Stimulated activated CD8-positive, alpha-beta memory T cell treated with anti-CD3 and anti-CD28 coated beads, Interleukin-12 subunit alpha, Interleukin-12 subunit beta, amount 100 ng/mL, for 24 hours (primary cell): ENCODE data around the gene FUT7.
"Not testable (repeated sequence)": the region's sequence is repeated elsewhere in the genome, so short reads cannot be mapped to it uniquely, and the experiment has no call there.

Source experiments
- DNase-seq: peaks from one replicate; pipeline ENCODE4 v3.0.0-alpha.2; 2020; ENCODE audit errors: extremely low read depth

Gene FUT7

DNA sequence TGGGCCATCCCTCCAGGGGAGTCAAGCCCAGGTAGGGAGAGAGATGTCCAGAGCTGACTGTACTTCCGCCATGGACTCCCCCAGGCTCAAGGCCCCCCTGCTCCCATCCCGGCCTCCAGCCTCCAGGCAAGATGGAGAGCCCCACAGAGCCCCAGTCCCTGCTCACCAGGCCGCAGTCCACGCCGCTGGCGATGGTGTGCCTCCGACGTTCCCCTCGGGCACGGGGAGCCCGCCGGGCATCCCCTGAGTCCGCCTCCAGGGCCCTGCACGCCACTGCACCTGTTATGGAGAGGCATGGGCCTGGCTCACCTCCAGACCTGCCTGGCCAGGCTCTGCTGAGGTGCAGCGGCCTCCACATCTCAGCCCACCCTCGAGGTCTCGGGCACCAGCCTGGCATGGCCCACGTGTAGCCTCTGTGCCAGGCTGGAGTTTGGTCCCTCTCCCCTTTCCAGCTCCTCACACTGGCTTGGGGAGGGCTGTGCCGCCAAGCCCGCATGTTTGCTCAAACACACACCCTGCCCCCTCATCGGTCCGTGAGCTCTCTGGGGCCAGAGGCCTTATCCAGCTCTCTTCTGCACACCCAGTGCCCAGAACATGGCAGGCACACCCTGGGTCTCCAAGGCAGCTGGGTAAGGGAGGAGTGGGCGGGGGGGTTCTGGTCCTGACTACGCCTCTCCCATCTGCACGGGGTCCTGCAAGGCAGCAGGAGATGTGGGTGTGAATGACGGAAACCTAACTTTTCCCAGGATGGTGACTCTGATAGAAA lies 34.4 kb upstream of the FUT7 start:
- DNase-seq, result no peak

DNA sequence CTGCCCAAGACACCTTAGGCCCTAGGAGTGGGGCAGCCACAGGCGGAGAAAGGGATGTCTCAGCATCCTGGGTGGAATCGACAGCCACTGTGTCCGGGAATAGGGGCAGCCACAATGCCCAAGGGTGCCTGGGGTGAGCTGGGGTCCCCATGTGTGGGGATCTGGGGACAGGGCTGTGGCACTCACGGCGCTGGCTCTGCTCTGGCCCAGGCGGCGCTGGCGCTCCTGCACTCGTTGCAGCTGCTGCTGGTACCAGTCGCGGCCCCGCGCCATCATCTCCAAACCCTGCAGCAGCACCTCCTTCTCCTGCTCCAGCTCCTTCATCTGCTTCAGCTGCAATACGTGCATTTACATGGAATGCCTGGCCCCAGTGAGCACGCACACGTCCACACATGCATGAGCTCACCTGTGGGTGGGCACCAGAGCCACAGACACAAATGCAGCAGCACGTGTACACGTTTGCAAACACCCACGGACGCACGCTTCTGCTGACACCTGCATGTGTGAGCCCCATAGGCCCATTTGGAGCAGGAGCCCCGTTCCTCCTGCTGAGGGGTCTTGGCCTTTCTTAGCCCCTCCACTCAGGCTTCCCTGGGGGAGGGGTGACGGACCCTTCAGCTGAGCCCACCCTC lies 33.6 kb upstream of the FUT7 start:
- no peak for DNase-seq

DNA sequence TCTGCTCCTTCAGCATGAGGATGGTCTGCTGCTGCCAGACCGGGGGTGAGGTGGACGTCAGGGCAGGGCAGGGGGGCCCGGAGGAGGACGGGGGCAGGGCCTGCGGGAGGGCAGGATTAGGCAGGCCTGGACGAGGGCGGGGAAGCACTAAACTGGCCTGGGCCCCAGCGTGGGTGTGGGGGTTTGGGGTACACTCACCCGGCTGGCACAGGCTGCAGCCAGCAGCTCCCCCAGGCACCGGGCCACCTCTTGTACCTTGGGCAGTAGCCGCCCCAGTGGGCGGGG lies 32.9 kb upstream of the FUT7 start:
- no peak for DNase-seq

DNA sequence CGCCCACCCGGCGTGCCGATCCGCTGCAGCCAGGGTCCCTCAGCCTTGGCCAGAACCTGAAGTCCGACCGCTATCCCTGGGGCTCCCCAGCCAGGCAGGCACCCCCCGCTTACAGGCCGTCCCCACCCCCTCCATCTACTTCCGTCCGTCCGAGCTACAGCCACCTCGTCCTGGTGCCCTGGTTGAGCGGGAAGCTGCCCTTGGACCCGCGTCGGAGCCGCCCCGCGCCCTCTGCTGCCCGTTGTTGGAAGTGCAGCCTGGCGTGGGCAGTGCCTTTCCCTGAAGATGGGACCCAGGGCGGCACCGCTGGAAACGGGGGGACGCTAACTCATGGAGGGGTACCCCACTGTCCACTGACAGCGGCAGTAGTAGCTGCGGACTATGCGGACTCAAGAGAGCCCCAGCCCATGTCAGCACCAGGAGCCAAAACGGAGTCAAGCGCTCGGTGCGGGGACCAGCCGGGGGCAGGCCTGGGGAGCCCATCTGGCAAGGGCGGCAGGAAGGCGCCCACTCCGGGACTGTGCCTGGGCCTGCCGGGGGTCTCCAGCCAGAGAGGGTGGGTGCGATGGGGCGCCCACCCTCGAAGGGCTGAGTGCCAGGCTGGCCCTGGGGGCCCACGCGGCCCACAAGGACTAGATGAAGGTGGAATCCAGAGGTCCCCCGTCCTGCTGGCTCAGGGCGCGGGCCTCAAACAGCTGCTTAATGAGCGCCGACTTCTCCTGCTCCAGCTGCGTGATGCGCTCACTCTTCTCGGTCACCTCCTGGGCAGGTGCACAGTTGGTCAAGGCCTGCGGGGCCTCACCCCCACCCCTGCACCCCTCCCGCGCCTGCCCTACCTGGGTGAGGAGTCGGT lies 32.4 kb upstream of the FUT7 start:
- no peak for DNase-seq

DNA sequence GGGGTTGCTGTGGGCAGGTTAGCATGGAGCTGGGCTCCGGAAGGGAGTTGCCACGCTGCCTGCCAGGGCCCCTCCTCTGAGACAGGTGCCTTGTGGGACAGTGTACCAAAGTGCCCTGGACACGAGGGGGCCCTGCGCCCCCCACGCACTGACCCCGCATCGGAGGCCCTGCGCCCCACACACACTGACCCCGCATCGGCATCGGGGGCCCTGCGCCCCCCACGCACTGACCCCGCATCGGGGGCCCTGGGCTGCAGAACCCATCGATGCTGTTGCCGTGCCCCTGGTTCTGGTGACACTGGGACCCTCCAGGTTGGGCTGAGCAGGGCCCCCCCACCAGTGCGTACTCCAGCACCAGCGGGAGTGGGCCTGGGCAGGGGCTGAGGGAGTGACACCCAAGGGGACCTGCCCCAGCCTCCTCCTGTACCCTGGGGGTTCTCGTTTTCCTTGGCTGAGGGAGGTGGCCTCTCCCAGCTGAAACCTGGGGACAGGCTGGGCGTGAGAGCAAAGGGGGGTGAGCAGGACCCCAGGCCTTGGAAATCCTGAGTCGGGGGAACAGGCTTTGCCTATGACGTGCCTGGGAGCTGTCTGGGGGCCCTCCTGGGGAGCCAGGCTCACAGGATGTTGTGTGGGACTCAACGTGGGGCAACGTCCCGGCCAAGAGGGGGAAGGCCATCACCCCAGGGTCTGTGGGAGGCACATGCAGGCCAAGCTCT lies 31.6 kb upstream of the FUT7 start:
- DNase-seq, result no peak

DNA sequence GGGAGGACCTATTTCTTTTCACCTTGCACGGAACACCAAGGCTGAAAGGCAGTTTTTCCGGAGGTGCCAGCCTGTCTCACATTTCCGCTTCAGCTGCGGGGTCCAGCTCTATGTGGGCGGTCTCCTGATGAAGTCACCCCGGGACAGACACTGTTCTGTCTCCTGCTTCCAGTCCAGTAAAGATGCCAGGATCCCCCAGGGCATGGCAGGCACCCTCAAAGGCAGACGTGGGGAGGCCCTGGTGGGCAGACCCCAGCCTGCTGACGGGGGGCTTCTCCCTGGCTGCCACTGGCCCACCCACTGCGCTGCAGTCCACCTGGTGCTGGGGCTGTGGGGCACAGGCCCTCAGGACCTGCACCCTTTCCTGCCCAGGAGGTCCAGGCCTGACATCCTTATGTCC lies 30.9 kb upstream of the FUT7 start:
- DNase-seq, result not testable (repeated sequence)

DNA sequence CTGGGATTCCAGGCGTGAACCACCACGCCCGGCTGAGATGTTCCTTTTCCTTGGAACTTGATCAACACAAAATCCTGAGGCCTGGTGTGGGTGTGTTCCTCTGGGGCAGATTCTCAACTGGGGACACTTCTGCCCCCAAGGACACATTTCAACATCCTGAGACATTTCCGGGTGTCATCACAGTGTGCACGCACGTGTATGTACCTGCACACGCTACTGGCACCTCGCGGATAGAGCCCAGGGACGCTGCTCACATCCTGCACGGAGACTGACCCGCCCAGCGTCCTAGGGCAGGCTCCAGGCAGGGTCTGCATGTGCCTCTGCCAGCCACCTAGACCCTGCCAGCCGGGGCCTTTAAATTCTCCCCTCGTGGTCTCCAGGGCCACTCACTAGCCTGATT lies 30.5 kb upstream of the FUT7 start:
- DNase-seq, result no peak

DNA sequence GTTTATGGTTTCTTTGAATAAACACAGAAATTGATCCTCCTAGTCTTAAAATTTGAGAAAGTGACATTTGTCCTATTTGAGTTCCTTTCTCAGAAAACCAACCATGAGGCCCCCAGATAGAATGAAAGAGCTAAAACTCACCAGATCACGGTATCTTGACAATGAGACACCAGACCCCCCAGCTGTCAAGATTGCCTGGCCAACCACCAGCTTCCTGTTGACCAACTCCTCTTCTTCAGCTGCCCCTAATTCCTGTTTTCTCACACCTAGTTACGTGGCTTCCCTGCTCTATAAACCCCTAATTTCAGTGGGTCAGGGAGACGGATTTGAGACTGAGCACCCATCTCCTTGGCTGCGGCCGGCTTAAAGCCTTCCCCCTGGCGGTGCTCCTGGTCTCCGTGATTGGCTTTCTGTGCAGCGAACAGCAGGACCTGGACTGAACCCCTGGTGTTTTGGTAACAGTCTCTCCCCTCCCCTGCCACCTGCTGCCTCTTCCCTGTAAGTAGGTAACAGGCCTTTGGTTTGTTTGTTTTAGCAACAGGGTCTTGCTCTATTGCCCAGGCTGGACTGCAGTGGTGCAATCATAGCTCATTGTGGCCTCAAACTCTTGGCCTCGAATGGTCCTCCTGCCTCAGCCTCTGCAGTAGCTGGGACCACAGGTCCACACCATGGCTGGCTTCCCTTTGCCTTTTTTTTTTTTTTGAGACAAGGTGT lies 26.8 kb upstream of the FUT7 start:
- DNase-seq, result no peak

DNA sequence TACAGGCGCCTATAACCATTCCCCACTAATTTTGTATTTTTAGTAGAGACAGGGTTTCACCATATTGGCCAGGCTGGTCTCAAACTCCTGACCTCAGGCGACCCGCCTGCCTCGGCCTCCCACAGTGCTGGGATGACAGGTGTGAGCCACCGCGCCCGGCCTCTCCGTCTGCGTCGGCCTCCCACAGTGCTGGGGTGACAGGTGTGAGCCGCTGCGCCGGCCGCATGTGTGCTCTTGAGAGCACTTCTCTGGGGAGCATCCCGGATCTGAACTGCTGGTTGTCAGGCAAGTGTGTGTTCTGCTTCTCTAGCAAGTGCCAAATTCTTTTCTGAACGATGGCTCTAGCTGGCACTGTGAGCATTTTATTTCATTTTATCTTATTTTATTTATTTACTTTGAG lies 25.7 kb upstream of the FUT7 start:
- no peak for DNase-seq

DNA sequence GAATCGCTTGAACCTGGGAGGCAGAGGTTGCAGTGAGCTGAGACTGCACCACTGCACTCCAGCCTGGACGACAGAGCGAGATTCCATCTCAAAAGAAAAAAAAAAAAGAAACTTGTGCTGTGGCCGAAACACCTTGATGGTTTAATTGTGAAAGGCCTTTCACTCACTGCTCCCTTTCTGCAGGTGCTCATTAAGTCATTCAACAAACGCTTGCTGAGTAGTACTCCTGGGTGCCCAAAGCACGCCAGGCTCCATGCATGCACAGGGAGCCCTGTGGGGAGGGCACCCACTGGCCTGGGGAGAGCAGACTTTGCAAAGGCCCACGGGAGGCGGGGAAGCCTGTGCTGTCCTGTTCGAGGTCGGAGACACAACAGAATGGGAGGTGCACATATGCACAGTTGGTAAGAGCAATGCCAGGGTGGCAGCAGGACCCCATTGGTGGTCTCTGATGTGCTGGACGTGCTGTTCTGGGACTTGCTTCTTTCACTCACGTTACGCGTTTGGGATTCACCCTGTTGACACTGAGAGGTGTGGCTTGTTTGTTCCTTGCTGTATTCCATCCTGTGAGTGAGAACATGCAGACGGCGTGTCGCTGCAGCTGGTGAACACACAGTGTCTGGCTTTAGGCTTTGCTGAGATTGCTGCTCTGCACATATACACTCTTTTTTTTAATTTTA lies 25.0 kb upstream of the FUT7 start:
- DNase-seq, result no peak

DNA sequence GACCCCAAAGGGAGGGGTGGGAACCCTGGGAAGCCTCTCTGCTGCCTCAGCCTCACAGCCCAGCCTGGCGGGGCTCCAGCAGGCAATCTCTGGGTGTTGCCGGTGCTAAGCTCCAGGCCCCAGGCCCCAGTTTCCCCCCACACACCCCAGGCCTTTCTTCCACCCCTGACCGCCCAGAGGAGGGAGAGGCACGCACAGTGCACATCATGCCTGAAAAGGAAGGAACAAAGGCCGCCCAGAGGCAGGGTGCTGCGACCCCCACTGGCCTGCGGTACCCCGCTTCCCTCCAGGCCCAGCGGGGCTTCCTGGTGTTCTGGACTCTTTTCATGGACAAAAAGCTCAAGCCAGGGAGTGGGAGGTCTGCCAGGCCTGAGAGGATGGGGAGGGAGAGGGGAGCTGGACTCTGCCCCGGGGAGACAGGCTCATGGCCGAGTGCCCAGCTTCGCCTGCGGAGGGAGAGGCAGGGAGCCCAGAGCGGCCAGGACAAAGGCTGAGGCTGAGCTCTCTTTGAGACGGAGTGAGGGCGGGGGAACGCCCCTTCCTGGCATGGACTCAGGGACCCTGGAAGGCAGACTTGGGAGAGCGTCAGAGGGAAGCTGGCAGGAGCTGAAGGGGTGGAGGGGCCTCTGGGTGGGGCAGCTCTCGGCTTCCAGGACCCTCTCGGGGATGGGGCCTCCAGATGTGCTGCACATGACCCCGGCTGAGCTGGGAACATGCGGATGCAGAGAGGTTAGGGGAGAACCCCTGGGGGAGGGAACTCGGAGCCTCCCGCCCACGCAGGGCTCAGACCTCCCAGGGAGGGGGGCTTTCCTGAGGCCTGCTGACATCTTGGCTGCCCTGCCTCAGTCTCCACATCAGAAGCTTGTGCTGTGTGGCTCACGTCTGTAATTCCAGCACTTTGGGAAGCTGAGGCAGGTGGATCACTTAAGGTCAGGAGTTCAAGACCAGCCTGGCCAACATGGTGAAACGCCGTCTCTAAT lies 23.8 kb upstream of the FUT7 start:
- no peak for DNase-seq

DNA sequence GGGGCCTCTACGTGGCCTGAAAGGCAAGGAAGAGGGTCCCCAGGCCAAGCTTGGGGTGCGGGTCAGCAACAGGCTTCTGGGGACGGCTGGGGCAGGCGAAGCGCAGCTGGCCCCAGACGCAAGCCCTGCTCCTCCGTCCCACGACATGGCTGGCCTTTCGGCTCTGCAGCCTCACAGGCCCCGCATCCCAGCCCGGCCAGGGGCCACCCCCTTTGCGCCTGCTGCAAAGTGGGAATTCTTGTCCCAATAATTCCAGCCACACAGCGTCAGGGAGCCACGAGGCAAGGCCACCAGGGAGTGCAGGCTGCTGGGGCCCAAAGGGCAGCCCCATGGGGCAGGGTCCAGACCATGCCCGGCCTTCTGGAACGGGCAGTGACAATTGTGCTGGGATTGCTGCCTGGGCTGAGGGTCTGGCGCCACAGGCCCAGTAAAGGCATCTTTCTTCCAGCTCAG lies 23.1 kb upstream of the FUT7 start:
- DNase-seq, result no peak

DNA sequence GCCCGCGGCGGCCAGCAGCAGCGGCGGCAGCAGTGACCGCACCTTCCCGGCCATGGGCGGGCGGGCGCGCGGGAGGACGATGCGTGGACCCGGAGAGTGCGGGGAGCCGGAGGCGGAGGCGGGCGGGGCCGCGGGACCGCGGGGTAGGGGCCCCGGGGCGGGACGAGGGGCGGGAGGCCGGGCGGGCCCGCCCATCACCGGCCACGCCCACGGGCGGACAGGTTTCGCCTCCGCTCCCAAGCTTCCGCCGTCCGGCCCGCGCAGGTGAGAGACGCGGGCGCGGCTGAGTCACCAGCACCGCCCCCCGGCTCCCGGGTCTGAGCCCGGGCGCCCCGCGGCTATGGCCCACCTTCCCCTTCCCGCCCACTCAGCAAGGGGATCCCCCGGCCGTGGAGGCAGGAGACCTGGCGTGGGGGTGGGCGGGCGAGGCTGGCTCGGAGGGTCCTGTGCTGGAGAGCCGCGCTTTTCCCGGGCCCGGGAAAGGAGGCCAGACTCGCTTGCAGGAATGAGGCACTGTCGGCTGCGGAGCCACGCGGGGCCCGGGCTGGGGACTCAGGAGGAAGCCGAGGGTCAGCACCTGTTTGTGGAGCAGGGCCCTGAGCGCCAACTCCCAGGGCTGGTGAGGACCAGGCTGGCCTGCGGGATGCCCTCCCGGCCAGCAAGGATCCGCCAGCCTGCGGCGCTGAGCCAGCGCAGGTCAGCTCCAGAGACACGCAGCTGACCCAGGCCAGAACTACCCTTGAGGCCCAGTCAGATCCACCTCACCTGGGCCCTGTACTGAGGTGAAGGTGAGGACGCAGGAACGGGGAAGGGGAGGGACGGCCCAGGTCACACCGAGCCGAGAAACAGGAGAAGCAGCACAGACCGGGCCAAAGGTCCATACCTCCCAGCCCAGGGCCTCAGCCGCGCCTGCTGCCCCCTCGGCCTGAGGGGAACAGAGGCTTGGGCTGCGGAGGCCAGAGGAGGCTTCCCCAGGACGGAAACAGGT lies 22.4 kb upstream of the FUT7 start, which contains the start of gene ENTPD2:
ENTPD2 (minus strand) TSS at position 118 of the 988 bp plus-strand sequence; CDS start at position 54, 64 bp downstream.
- no peak for DNase-seq

DNA sequence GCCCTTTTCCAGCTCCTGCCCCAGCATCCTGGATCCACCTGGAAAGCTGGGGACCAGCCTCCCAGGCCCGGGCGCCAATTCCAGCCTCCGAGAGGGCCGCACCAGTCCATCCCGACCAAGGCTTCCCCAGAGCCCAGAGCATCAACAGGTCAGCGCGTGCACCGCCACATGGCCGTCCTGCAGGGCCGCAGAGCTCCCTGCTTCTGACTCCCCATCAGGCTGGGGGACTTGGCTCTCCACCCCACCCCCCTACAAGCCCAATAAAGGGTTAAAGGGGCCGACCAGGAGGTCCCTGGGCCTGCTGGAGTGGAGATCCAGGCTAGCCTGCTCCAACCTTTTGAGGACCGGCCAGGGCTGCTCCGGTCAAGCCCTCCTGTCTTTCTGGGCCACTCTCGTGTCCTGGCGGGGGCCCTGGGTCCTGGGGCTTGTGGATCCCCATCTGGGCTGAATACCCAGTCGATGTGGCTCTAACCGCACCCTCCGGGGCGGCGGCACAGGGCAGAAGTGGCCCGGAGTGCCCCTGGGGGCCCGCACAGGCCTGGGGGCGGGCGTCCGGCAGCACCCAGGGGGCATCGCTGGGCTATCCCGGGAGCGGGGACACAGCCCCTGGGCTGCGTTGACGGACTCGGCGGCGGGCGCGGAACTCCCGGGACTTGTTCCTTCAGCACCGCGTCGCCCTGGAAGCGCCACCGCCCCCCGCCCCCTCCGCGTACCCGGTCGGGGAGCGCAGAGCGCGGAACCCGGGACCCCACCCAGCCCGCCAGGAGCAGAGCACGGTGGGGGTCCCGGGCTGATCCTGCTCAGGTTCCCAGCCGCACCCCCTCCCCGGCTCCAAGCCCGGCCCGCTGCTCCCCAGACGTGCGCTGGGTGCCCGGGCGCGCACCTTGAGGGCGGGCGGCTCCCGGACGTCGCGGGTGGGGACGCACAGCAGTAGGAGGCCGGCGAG lies 21.4 kb upstream of the FUT7 start:
- DNase-seq, result no peak

DNA sequence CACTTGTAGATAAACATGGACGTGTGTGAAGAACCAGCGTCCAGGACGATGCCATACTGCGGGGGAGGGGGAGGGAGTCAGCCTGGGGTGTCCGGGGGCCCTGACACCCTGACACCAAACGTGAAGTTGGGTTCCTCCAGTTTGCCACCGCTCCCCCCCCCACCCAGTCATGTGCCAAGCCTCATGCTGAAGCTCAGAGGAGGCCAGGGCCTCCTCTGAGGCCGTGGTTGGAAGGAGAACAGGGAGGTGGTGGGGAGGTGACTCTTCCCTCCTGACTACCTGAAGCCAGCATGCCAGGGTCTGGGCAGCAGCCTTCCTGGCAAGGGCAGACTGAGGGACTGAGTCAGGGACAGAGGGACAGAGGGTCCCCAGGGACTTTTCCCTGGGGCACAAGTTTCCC lies 20.4 kb upstream of the FUT7 start:
- DNase-seq, result no peak

DNA sequence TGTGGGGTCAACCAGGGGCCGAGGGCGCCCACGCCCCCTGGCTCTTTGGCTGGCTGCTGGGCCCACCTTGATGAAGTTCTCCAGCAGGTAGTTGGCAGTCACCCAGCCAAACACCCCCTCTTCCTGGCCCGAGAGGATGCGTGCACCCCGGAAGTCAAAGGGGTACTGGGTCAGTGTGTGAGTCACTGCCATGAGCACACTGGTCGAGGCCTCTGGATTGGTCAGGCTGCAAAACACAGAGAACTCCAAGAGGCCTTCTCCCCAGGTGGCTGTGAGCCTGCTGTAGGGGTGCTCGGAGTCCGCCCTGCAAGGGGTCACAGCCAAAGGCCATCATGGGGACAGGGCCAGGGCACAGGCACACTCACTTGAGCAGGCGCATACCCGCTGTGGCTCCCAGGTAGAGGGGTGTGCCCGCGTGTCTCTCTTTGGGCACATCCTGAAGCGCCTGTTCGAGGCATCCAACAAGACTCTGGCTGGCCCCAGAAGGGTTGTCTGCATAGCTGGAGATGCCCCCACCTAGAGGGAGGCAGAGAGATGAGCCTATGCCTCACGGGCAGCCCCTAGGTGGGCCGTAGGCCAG lies 19.3 kb upstream of the FUT7 start:
- DNase-seq, result no peak

DNA sequence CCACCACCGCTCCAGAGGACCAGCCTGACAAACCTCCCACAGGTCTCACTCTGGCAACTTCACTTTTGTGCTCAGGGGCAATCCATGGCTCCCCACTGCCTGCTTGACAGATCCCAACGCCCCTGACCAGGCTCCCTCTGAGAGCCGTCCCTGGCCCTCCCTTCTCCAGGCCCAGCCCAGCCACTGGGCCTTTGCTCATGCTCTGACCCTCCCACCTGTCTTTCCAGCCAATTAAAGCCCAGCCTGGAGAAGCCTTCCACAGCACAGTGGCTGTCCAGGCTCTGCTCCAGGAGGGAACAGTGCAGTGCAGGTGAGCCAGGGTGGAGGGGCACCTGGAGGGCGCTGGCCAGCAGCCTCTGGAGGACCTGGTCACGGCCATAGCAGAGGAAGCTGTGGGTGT lies 18.7 kb upstream of the FUT7 start:
- no peak for DNase-seq
